ENCODE results near the gene MEST.

DNA sequence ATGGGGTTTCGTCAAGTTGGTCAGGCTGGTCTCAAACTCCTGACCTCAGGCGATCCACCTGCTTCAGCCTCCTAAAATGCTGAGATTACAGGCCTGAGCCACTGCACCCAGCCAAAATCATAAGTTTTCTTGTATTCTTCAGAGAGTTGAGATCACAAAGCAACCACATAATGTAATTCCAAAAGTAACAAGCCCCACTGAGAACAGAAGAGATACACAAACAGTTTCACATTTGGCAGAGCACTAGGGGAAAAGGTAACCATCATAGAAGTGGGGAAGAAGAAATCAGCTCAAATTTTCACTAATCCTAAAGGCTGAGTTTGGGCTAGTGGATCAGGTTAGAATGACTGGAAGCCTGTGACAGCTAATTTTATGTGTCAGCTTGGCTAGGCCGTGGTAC is 45.6 kb upstream of the MEST start:
- TF ChIP-seq, protein P1, sequence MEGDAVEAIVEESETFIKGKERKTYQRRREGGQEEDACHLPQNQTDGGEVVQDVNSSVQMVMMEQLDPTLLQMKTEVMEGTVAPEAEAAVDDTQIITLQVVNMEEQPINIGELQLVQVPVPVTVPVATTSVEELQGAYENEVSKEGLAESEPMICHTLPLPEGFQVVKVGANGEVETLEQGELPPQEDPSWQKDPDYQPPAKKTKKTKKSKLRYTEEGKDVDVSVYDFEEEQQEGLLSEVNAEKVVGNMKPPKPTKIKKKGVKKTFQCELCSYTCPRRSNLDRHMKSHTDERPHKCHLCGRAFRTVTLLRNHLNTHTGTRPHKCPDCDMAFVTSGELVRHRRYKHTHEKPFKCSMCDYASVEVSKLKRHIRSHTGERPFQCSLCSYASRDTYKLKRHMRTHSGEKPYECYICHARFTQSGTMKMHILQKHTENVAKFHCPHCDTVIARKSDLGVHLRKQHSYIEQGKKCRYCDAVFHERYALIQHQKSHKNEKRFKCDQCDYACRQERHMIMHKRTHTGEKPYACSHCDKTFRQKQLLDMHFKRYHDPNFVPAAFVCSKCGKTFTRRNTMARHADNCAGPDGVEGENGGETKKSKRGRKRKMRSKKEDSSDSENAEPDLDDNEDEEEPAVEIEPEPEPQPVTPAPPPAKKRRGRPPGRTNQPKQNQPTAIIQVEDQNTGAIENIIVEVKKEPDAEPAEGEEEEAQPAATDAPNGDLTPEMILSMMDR (IDR thresholded peaks at IDR 0.05): no peak
- TF ChIP-seq EP300 (IDR thresholded peaks at IDR 0.05) (no peak), POLR2AphosphoS5 (IDR thresholded peaks at IDR 0.05) (no peak)
